Activated T-helper 17 cell treated with anti-CD3 and anti-CD28 coated beads, Interleukin-2, amount 50 U/mL, for 72 hours (primary cell): Measurements from ENCODE around the gene STS. TPM values are rescaled to one million over a fixed set of nuclear protein-coding genes. Genes with fewer than 3 reads are reported as not detected.

Source experiments
- ATAC-seq: fragments of 150-1000 bp; cut with Tn5 transposase; replicated peaks from 2 replicates; pipeline ENCODE4 v1.10.0; 2021; ENCODE audit warnings: mild to moderate bottlenecking, moderate library complexity
- H3K27ac Mint-ChIP-seq: one replicate; pipeline ENCODE4 v1.8.0; 2022; ENCODE audit warnings: mixed read lengths
- H3K27me3 Mint-ChIP-seq: one replicate; pipeline ENCODE4 v1.8.0; 2022; ENCODE audit warnings: mixed read lengths
- H3K36me3 Mint-ChIP-seq: one replicate; pipeline ENCODE4 v1.8.0; 2022; ENCODE audit warnings: low read depth, mild to moderate bottlenecking, mixed read lengths
- H3K4me1 Mint-ChIP-seq: one replicate; pipeline ENCODE4 v1.8.0; 2022; ENCODE audit warnings: mixed read lengths
- H3K4me3 Mint-ChIP-seq: one replicate; pipeline ENCODE4 v1.8.0; 2022; ENCODE audit warnings: mild to moderate bottlenecking, mixed read lengths
- H3K9me3 Mint-ChIP-seq: one replicate; pipeline ENCODE4 v1.8.0; 2022; ENCODE audit warnings: mixed read lengths
- total RNA-seq, 2 donors: library from RNA; stranded (reverse); gene quantifications; one replicate each; pipeline ENCODE4 v1.2.3, GENCODE V29; 2022

Gene STS, protein sequence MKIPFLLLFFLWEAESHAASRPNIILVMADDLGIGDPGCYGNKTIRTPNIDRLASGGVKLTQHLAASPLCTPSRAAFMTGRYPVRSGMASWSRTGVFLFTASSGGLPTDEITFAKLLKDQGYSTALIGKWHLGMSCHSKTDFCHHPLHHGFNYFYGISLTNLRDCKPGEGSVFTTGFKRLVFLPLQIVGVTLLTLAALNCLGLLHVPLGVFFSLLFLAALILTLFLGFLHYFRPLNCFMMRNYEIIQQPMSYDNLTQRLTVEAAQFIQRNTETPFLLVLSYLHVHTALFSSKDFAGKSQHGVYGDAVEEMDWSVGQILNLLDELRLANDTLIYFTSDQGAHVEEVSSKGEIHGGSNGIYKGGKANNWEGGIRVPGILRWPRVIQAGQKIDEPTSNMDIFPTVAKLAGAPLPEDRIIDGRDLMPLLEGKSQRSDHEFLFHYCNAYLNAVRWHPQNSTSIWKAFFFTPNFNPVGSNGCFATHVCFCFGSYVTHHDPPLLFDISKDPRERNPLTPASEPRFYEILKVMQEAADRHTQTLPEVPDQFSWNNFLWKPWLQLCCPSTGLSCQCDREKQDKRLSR
- total RNA-seq: 1 to 10 TPM; 1.6 to 3.5 TPM

DNA sequence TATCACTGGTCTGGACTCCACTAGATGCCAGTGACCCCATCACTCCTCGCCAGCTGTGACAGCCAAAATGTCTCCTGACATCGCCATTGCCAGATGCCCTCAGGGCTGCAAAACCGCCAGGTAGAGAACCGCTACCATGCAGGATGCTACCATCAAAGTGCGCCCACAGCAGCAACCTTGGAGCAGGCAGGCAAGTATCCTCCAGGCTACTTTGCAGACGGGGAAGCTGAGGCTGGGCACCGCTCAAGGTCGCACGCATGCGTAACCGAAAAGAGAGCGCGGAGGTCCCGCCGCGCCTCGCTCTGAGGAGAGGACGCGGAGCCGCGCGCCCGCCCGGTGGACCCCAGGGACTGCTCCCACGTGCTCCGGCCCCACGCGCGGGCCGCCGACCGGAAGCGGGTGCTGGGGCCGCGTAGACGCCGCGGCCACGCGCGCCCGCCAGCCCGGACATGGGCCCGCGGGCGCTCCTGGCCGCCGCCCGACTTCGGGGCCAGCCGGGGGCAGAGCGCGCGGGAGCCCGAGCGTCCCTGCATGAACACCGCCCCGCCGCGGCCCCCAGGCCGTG lies at the start of gene STS:
Gene STS (plus strand): TSS at position 300 of the 565 bp plus-strand sequence. CDS start 105,488 bp downstream, outside the sequence.
- Mint-ChIP-seq H3K4me3 (peak within 1 kb of the TSS; percentile 73), H3K27ac (peak within 1 kb of the TSS; percentile 78), H3K27me3 (no peaks in the 10 kb centered on the region), H3K36me3 (peaks cover 6% of the 10 kb centered on the region), H3K9me3 (no peaks in the 10 kb centered on the region), H3K4me1 (peaks cover 5% of the 10 kb centered on the region)
- ATAC-seq: peak; percentile 50

GRCh38 chrX:7100022-7100421 lies 47.5 kb upstream of the STS start:
- no peak for ATAC-seq
- no peak overlapping the region for H3K27ac Mint-ChIP-seq
- H3K27me3 Mint-ChIP-seq: no peaks in the 10 kb centered on the region
- H3K4me1 Mint-ChIP-seq: no peaks in the 10 kb centered on the region
- H3K9me3 Mint-ChIP-seq: no peaks in the 10 kb centered on the region
- H3K36me3 Mint-ChIP-seq: peaks cover 44% of the 10 kb centered on the region
- H3K4me3 Mint-ChIP-seq: no peak overlapping the region

GRCh38 chrX:7102119-7102518 lies 45.4 kb upstream of the STS start:
- Mint-ChIP-seq H3K36me3 (peaks cover 51% of the 10 kb centered on the region), H3K27ac (no peak overlapping the region), H3K27me3 (no peaks in the 10 kb centered on the region), H3K4me3 (no peak overlapping the region), H3K9me3 (no peaks in the 10 kb centered on the region), H3K4me1 (no peaks in the 10 kb centered on the region)
- no peak for ATAC-seq

- Mint-ChIP-seq H3K4me3 (no peak overlapping the region), H3K9me3 (no peaks in the 10 kb centered on the region), H3K4me1 (peaks cover 5% of the 10 kb centered on the region), H3K36me3 (peaks cover 41% of the 10 kb centered on the region), H3K27ac (no peak overlapping the region), H3K27me3 (no peaks in the 10 kb centered on the region)
- ATAC-seq: no peak
Observed at GRCh38 chrX:7106649-7107048, 40.9 kb upstream of the STS start.

- Mint-ChIP-seq H3K27ac (no peak overlapping the region), H3K4me1 (peaks cover 5% of the 10 kb centered on the region), H3K4me3 (no peak overlapping the region), H3K9me3 (no peaks in the 10 kb centered on the region), H3K27me3 (no peaks in the 10 kb centered on the region), H3K36me3 (peaks cover 28% of the 10 kb centered on the region)
- ATAC-seq: no peak
Observed at GRCh38 chrX:7108030-7108429, 39.5 kb upstream of the STS start.

GRCh38 chrX:7109049-7109531 lies 38.4 kb upstream of the STS start:
- no peaks in the 10 kb centered on the region for H3K27me3 Mint-ChIP-seq
- peaks cover 5% of the 10 kb centered on the region for H3K4me1 Mint-ChIP-seq
- ATAC-seq: no peak
- no peaks in the 10 kb centered on the region for H3K9me3 Mint-ChIP-seq
- no peak overlapping the region for H3K4me3 Mint-ChIP-seq
- H3K36me3 Mint-ChIP-seq: peaks cover 17% of the 10 kb centered on the region
- no peak overlapping the region for H3K27ac Mint-ChIP-seq

DNA sequence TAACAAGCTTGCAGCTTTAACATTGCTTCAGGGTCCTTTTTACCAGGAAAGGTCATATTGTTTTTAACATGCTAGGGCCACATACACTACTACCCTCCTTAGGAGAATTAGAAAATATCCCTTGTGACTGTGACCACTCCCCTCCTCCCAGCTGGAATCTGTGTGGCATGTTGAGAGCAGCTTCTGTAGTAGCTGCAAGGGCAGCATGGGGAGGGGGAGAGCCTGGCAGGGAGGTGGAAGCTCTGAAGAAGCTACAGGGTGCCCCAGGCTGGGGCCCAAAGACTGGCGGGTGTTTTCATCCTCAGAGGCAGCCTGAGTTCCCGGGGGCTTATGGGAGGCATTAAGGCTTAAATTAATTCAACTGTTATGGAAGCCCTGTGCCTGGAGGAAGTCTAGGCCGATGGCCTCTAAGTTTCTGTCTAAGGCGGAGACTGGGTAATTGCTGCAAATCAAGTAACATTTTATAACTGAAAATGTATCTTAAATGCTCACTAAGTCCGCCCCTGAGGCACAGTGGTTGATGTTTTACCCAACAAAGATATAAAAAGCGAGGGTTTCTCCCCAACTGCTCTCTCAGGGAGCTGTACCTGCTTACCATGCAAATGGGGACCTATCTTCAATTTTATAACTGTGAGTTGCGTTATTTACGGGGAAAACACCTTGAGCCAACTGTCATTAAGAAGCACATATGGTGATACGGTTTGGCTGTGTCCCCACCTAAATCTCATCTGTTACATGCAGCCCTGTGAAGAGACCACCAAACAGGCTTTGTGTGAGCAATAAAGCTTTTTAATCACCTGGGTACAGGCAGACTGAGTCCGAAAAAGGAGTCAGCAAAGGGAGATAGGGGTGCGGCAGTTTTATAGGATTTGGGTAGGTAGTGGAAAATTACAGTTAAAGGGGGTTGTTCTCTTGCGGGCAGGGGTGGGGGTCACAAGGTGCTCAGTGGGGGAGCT lies 37.4 kb upstream of the STS start:
- H3K9me3 Mint-ChIP-seq: no peaks in the 10 kb centered on the region
- H3K36me3 Mint-ChIP-seq: peaks cover 7% of the 10 kb centered on the region
- peak overlapping the region; percentile 21 for H3K4me3 Mint-ChIP-seq
- H3K27me3 Mint-ChIP-seq: no peaks in the 10 kb centered on the region
- H3K27ac Mint-ChIP-seq: peak overlapping the region; percentile 82
- no peak for ATAC-seq
- H3K4me1 Mint-ChIP-seq: peaks cover 5% of the 10 kb centered on the region

- Mint-ChIP-seq H3K4me3 (peak overlapping the region; percentile 21), H3K9me3 (no peaks in the 10 kb centered on the region), H3K4me1 (peaks cover 5% of the 10 kb centered on the region), H3K27ac (peak overlapping the region; percentile 82), H3K27me3 (no peaks in the 10 kb centered on the region), H3K36me3 (peaks cover under 1% of the 10 kb centered on the region)
- ATAC-seq: peak; percentile 40
Observed at GRCh38 chrX:7110821-7111276, 36.7 kb upstream of the STS start.

DNA sequence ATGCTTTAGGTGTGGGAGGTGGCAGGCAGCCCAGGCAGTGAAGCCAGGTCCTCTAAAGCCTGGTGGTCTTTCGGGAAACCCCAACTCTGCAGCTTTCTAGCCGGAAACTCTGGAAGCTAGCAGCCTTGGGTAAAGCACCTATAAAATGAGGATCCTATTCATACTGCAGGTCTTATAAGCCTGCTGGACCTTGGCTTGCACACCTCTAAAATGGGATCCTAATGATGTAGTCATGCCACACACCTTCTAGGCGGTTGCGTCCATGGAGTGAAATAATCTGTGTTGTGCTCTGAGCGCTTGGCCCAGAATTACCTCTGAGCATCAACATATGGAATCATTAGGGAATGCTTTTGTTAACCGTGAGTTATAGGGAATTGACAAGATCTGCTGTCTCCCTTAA lies 36.0 kb upstream of the STS start:
- peaks cover 5% of the 10 kb centered on the region for H3K4me1 Mint-ChIP-seq
- no peaks in the 10 kb centered on the region for H3K36me3 Mint-ChIP-seq
- H3K27ac Mint-ChIP-seq: no peak overlapping the region
- no peaks in the 10 kb centered on the region for H3K27me3 Mint-ChIP-seq
- ATAC-seq: no peak
- no peak overlapping the region for H3K4me3 Mint-ChIP-seq
- H3K9me3 Mint-ChIP-seq: no peaks in the 10 kb centered on the region

GRCh38 chrX:7112071-7112470 lies 35.4 kb upstream of the STS start:
- Mint-ChIP-seq H3K36me3 (no peaks in the 10 kb centered on the region), H3K27me3 (no peaks in the 10 kb centered on the region), H3K4me1 (peaks cover 5% of the 10 kb centered on the region), H3K27ac (no peak overlapping the region), H3K4me3 (no peak overlapping the region), H3K9me3 (no peaks in the 10 kb centered on the region)
- ATAC-seq: no peak

GRCh38 chrX:7115557-7115956 lies 32.0 kb upstream of the STS start:
- Mint-ChIP-seq H3K27ac (no peak overlapping the region), H3K36me3 (no peaks in the 10 kb centered on the region), H3K4me1 (peaks cover 4% of the 10 kb centered on the region), H3K9me3 (no peaks in the 10 kb centered on the region), H3K27me3 (no peaks in the 10 kb centered on the region), H3K4me3 (no peak overlapping the region)
- no peak for ATAC-seq

DNA sequence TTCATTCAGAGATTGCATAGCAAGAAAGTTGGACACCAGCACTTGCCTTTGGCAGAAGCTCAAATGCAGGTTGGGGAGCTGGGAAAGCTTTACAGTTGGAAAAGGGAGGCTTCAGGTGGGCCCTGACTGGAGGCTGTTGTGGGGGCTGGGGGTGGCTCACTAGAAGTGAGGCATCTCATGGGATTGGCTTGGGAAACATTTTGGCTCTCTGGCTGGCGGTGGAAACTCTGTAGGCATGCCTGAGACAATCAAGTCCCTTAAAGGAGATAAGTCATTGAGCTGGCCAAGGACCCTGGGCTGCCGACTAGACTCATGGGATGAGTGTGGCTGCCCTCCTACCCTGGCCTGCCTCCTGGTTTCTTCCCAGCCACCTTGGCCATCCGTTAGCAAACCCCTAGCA lies 31.4 kb upstream of the STS start:
- H3K27ac Mint-ChIP-seq: no peak overlapping the region
- ATAC-seq: no peak
- no peak overlapping the region for H3K4me3 Mint-ChIP-seq
- H3K36me3 Mint-ChIP-seq: no peaks in the 10 kb centered on the region
- no peaks in the 10 kb centered on the region for H3K9me3 Mint-ChIP-seq
- no peaks in the 10 kb centered on the region for H3K27me3 Mint-ChIP-seq
- no peaks in the 10 kb centered on the region for H3K4me1 Mint-ChIP-seq

- Mint-ChIP-seq H3K9me3 (no peaks in the 10 kb centered on the region), H3K4me3 (no peak overlapping the region), H3K4me1 (no peaks in the 10 kb centered on the region), H3K36me3 (no peaks in the 10 kb centered on the region), H3K27ac (peak overlapping the region; percentile 22), H3K27me3 (no peaks in the 10 kb centered on the region)
- ATAC-seq: no peak
Observed at GRCh38 chrX:7117587-7117986, 29.9 kb upstream of the STS start.
